ENCODE measurements around the gene MOCS3.

DNA sequence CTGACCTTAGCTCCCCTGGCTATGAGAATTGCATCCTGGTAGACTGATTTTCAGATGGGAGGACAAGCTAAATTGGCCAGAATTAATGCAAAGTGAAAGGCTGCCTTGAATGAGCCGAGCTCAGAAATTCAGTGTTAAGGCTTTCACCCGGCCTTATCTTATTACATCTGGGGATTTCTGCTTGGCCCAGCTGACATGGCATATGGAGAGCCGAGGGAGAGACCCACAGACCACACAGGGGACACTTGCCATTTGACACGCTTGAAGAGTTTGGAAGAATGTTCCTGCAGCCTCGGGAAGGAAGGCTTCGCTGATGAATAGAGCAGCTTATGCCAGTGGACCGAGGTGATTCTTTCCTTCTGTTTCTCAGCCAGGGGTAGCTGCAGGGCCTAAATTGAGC, 9.0 kb downstream of the MOCS3 start:
- TF ChIP-seq, protein P1, sequence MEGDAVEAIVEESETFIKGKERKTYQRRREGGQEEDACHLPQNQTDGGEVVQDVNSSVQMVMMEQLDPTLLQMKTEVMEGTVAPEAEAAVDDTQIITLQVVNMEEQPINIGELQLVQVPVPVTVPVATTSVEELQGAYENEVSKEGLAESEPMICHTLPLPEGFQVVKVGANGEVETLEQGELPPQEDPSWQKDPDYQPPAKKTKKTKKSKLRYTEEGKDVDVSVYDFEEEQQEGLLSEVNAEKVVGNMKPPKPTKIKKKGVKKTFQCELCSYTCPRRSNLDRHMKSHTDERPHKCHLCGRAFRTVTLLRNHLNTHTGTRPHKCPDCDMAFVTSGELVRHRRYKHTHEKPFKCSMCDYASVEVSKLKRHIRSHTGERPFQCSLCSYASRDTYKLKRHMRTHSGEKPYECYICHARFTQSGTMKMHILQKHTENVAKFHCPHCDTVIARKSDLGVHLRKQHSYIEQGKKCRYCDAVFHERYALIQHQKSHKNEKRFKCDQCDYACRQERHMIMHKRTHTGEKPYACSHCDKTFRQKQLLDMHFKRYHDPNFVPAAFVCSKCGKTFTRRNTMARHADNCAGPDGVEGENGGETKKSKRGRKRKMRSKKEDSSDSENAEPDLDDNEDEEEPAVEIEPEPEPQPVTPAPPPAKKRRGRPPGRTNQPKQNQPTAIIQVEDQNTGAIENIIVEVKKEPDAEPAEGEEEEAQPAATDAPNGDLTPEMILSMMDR (CRISPR knock-in tag; IDR thresholded peaks at IDR 0.05) = no peak
- TF ChIP-seq CHD2 (IDR thresholded peaks at IDR 0.05; ENCODE audit: low read depth, low read length) (no peak), NCOA1 (CRISPR knock-in tag; IDR thresholded peaks at IDR 0.05) (no peak), KAT7 (CRISPR knock-in tag; IDR thresholded peaks at IDR 0.05; ENCODE audit: borderline replicate concordance) (no peak), KDM4B (CRISPR knock-in tag; IDR thresholded peaks at IDR 0.05) (no peak), EZH2 (conservative IDR thresholded peaks at IDR 0.05; ENCODE audit: low read depth, low read length) (no peak), SOX6 (IDR thresholded peaks at IDR 0.05) (no peak), SOX6 (CRISPR knock-in tag; IDR thresholded peaks at IDR 0.05) (no peak)
- TF ChIP-seq, protein P2, sequence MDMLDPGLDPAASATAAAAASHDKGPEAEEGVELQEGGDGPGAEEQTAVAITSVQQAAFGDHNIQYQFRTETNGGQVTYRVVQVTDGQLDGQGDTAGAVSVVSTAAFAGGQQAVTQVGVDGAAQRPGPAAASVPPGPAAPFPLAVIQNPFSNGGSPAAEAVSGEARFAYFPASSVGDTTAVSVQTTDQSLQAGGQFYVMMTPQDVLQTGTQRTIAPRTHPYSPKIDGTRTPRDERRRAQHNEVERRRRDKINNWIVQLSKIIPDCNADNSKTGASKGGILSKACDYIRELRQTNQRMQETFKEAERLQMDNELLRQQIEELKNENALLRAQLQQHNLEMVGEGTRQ (IDR thresholded peaks at IDR 0.05; ENCODE audit: low read depth, low read length) = no peak
- TF ChIP-seq, protein P2 (CRISPR knock-in tag; IDR thresholded peaks at IDR 0.05; ENCODE audit: borderline replicate concordance) = no peak

Measured in HepG2 (cell line).